ENCODE results near the gene DAPK1. TPM values are rescaled to one million over a fixed set of nuclear protein-coding genes. Genes with fewer than 3 reads are reported as not detected.

DAPK1 gene
- total and polyA plus RNA-seq, 2 donors (not counting 3 experiments of a cell fraction or from before 2014, with no cell fraction given): 58.9 to 119 TPM

- H3K4me1 ChIP-seq (ENCODE audit: control insufficient read depth, extremely low read depth, insufficient read depth, low read length): peaks cover 12% of the 10 kb centered on the region
- H3K9me1 ChIP-seq (replicated peaks; ENCODE audit: control insufficient read depth, extremely low read depth, insufficient read depth, low read length): no peaks in the 10 kb centered on the region
- H2AFZ ChIP-seq (ENCODE audit: low read depth, low read length): no peak overlapping the region
- peaks cover 6 to 26% of the 10 kb centered on the region in 2 experiments for H3K36me3 ChIP-seq (ENCODE audit: control insufficient read depth in 2 of 2, extremely low read depth in 1 of 2, insufficient read depth in 2 of 2, low read length in 2 of 2)
- FAIRE-seq (no peak), DNase-seq (ENCODE audit: low read depth, low spot score) (no peak)
- dilution Hi-C loops (cut with MboI; ENCODE audit: extremely low pct_ligation_motif_present, low sequenced_read_pairs): no loop called here
- ChIA-PET POLR2A (no interaction called here), CTCF (interaction anchor here (0.6 to 3.3 kb wide), 5 partner anchors 14 to 320 kb away, joined by 3 to 21 read pairs (median 4); partner anchors contain the start of gene DAPK1)
- intact Hi-C loops (cut with micrococcal nuclease): no loop called here
- no peaks in the 10 kb centered on the region for H4K20me1 ChIP-seq (replicated peaks; ENCODE audit: control insufficient read depth, extremely low read depth, insufficient read depth, low read length)
- H3K79me2 ChIP-seq (ENCODE audit: control insufficient read depth, insufficient read depth, low read length): no peaks in the 10 kb centered on the region
- TF ChIP-seq POLR2A (IDR thresholded peaks at IDR 0.05; ENCODE audit: low read depth, low read length) (no peak), MAX (IDR thresholded peaks at IDR 0.05; ENCODE audit: insufficient read depth, insufficient read length) (no peak)
- H3K4me3 ChIP-seq (replicated peaks in 1 of 3; ENCODE audit: insufficient read depth in 1 of 3, low read depth in 1 of 3, low read length in 3 of 3): no peak overlapping the region
- H3K9me3 ChIP-seq (replicated peaks; ENCODE audit: control insufficient read depth, insufficient read depth, low read length): no peaks in the 10 kb centered on the region
- H3K4me2 ChIP-seq (ENCODE audit: insufficient read depth, low read length): no peak overlapping the region
- H3K9ac ChIP-seq (replicated peaks; ENCODE audit: extremely low read depth, insufficient read depth, low read length): no peak overlapping the region
- BruUV-seq (replicated peaks): no TSS peak
- no peak overlapping the region for H3K27ac ChIP-seq (ENCODE audit: insufficient read depth, low read depth, low read length)
- no peaks in the 10 kb centered on the region for H3K27me3 ChIP-seq (ENCODE audit: control insufficient read depth in 2 of 2, insufficient read depth in 2 of 2, low read length in 2 of 2)
Measured at GRCh38 chr9:87657893-87658292, 160.2 kb downstream of the DAPK1 start.

- BruUV-seq (replicated peaks): no TSS peak
- Histone ChIP-seq H3K36me3 (ENCODE audit: control insufficient read depth in 2 of 2, extremely low read depth in 1 of 2, insufficient read depth in 2 of 2, low read length in 2 of 2) (peaks cover 6 to 28% of the 10 kb centered on the region in 2 experiments), H3K4me3 (replicated peaks in 1 of 3; ENCODE audit: insufficient read depth in 1 of 3, low read depth in 1 of 3, low read length in 3 of 3) (no peak overlapping the region), H3K4me2 (ENCODE audit: insufficient read depth, low read length) (no peak overlapping the region), H3K9ac (replicated peaks; ENCODE audit: extremely low read depth, insufficient read depth, low read length) (no peak overlapping the region), H3K27ac (ENCODE audit: insufficient read depth, low read depth, low read length) (no peak overlapping the region), H3K9me3 (replicated peaks; ENCODE audit: control insufficient read depth, insufficient read depth, low read length) (no peaks in the 10 kb centered on the region), H4K20me1 (replicated peaks; ENCODE audit: control insufficient read depth, extremely low read depth, insufficient read depth, low read length) (no peaks in the 10 kb centered on the region), H3K79me2 (ENCODE audit: control insufficient read depth, insufficient read depth, low read length) (no peaks in the 10 kb centered on the region), H2AFZ (ENCODE audit: low read depth, low read length) (no peak overlapping the region), H3K4me1 (ENCODE audit: control insufficient read depth, extremely low read depth, insufficient read depth, low read length) (peaks cover 12% of the 10 kb centered on the region), H3K9me1 (replicated peaks; ENCODE audit: control insufficient read depth, extremely low read depth, insufficient read depth, low read length) (no peaks in the 10 kb centered on the region), H3K27me3 (ENCODE audit: control insufficient read depth in 2 of 2, insufficient read depth in 2 of 2, low read length in 2 of 2) (no peaks in the 10 kb centered on the region)
- CTCF ChIA-PET: interaction anchor here (0.8 to 3.3 kb wide), 2 partner anchors 160 to 320 kb away, joined by 3 to 21 read pairs; partner anchors contain the start of gene DAPK1
- intact Hi-C loops (cut with micrococcal nuclease): no loop called here
- TF ChIP-seq, protein P1, sequence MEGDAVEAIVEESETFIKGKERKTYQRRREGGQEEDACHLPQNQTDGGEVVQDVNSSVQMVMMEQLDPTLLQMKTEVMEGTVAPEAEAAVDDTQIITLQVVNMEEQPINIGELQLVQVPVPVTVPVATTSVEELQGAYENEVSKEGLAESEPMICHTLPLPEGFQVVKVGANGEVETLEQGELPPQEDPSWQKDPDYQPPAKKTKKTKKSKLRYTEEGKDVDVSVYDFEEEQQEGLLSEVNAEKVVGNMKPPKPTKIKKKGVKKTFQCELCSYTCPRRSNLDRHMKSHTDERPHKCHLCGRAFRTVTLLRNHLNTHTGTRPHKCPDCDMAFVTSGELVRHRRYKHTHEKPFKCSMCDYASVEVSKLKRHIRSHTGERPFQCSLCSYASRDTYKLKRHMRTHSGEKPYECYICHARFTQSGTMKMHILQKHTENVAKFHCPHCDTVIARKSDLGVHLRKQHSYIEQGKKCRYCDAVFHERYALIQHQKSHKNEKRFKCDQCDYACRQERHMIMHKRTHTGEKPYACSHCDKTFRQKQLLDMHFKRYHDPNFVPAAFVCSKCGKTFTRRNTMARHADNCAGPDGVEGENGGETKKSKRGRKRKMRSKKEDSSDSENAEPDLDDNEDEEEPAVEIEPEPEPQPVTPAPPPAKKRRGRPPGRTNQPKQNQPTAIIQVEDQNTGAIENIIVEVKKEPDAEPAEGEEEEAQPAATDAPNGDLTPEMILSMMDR (IDR thresholded peaks at IDR 0.05; ENCODE audit: extremely low read depth in 1 of 2, insufficient read depth in 1 of 2, low read depth in 1 of 2, low read length in 2 of 2): no peak
- TF ChIP-seq MAX (IDR thresholded peaks at IDR 0.05; ENCODE audit: insufficient read depth, insufficient read length): no peak
- FAIRE-seq (no peak), DNase-seq (ENCODE audit: low read depth, low spot score) (no peak)
- dilution Hi-C loops (cut with MboI; ENCODE audit: extremely low pct_ligation_motif_present, low sequenced_read_pairs): no loop called here
- POLR2A ChIA-PET: no interaction called here
Measured at GRCh38 chr9:87658511-87658910, 160.8 kb downstream of the DAPK1 start.
